ENCODE results near the gene MITF.

The MITF gene

DNA sequence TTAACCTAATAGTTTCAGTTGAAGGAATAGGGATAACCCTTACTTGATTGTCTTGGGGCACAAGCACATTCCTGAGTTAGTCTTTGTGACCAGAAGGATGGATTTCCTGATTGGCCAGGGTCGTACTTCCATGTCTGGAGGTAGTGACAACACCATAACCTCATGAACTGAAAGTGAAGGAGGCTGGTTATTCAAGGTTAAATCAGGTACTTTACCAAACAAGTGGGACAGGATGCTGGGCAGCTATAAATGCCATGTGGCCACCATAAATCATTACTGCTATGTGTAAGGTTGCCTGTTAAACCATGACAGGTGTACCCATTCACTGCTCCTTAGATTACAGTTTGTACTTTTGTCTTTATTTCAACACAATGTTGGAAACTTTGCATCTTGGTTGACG is 132.0 kb downstream of the MITF start:
- no peak for DNase-seq
- Histone ChIP-seq H3K4me1 (peaks cover 2% of the 10 kb centered on the region; the same call in 1 of the 2 replicates), H3K36me3 (no peaks in the 10 kb centered on the region), H3K27me3 (no peaks in the 10 kb centered on the region), H3K4me3 (ENCODE audit: low read depth, low read length) (no peak overlapping the region), H3K9me3 (no peaks in the 10 kb centered on the region)
- TF ChIP-seq CTCF (IDR thresholded peaks at IDR 0.05; ENCODE audit: low read depth, low read length), result no peak

DNA sequence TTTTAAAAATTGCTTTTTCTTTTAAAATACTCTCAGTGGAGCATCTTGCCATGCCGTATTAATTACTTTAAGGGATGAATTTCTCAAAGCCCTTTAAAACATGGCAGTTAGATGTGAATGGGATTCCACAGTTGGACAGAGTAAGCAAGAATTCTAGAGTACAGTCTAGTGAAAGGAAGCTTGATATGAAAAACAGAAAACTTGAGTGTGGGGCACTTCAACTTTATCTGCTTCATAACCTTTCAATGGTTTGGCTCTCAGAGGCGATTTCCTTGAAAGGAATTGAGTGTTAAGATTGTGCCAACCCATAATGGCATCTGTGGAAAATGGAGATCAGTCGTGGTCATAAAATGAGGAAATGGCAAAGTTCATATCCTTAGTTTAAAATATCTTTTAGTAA is 132.6 kb downstream of the MITF start:
- H3K9me3 ChIP-seq, result no peaks in the 10 kb centered on the region
- H3K4me1 ChIP-seq, result peaks cover 2% of the 10 kb centered on the region; the same call in 1 of the 2 replicates
- TF ChIP-seq CTCF (IDR thresholded peaks at IDR 0.05; ENCODE audit: low read depth, low read length), result no peak
- DNase-seq, result no peak
- no peak overlapping the region for H3K4me3 ChIP-seq (ENCODE audit: low read depth, low read length)
- H3K36me3 ChIP-seq, result no peaks in the 10 kb centered on the region
- no peaks in the 10 kb centered on the region for H3K27me3 ChIP-seq

- no peak for DNase-seq
- no peaks in the 10 kb centered on the region for H3K27me3 ChIP-seq
- no peaks in the 10 kb centered on the region for H3K36me3 ChIP-seq
- no peaks in the 10 kb centered on the region; the same call in 1 of the 2 replicates for H3K4me1 ChIP-seq
- TF ChIP-seq CTCF (IDR thresholded peaks at IDR 0.05; ENCODE audit: low read depth, low read length), result no peak
- no peak overlapping the region for H3K4me3 ChIP-seq (ENCODE audit: low read depth, low read length)
- H3K9me3 ChIP-seq, result no peaks in the 10 kb centered on the region
Measured at GRCh38 chr3:69872783-69873378, 133.6 kb downstream of the MITF start.

DNA sequence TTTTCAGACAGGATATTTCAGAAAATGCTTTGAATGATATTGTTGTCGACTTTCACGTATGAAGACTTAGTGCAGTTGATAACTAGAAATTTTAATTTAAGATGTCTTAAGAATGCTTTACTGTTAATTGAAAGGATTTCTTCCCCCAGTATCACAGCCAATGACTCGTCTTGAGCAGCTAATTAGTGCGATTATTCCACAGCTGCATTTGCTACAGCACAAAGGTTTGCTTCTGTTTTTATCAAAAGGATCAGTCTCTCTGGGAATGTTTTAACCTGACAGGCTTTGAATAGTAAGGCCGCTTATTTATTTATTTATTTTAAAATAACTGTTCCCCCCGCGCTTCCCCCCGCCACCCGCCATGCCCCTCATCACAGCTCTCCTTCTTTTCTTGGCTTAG is 136.8 kb downstream of the MITF start:
- Histone ChIP-seq H3K27me3 (no peaks in the 10 kb centered on the region), H3K36me3 (no peaks in the 10 kb centered on the region), H3K4me1 (no peaks in the 10 kb centered on the region; the same call in 1 of the 2 replicates), H3K4me3 (ENCODE audit: low read depth, low read length) (no peak overlapping the region), H3K9me3 (no peaks in the 10 kb centered on the region)
- no peak for DNase-seq
- no peak for TF ChIP-seq CTCF (IDR thresholded peaks at IDR 0.05; ENCODE audit: low read depth, low read length)

DNA sequence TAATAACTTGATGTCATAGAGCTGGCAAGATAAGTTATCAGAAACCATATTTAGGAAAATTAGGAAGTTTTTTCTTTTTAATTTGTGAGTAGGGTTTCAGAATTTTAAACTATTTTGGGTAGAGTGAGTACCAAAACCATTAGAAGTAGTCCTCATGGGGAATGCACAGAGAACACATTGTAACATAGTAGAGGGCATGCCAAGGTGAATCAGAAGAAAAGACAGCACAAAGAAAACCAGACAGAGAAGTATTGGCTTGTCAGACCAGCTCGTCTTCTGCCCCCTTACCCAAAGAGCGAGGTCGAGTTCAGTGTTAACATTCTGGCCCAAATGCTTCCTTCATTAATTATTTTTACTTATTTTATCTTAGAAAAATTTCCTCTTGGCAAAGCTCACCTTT is 139.0 kb downstream of the MITF start:
- no peak for DNase-seq
- no peak for TF ChIP-seq CTCF (IDR thresholded peaks at IDR 0.05; ENCODE audit: low read depth, low read length)
- Histone ChIP-seq H3K27me3 (no peaks in the 10 kb centered on the region), H3K36me3 (no peaks in the 10 kb centered on the region), H3K9me3 (no peaks in the 10 kb centered on the region), H3K4me3 (ENCODE audit: low read depth, low read length) (no peak overlapping the region), H3K4me1 (no peaks in the 10 kb centered on the region; the same call in 1 of the 2 replicates)

- no peaks in the 10 kb centered on the region; the same call in 1 of the 2 replicates for H3K4me1 ChIP-seq
- no peaks in the 10 kb centered on the region for H3K9me3 ChIP-seq
- no peak overlapping the region for H3K4me3 ChIP-seq (ENCODE audit: low read depth, low read length)
- no peaks in the 10 kb centered on the region for H3K27me3 ChIP-seq
- DNase-seq, result no peak
- H3K36me3 ChIP-seq, result no peaks in the 10 kb centered on the region
- TF ChIP-seq CTCF (IDR thresholded peaks at IDR 0.05; ENCODE audit: low read depth, low read length), result no peak
Measured at GRCh38 chr3:69879051-69879450, 139.8 kb downstream of the MITF start.

All from BE2C (cell line).